Liver (tissue), 9 donors: ENCODE measurements around the gene KLRC2. TPM values are rescaled to one million over a fixed set of nuclear protein-coding genes. Genes with fewer than 3 reads are reported as not detected.

Experiments
- DNase-seq: peaks from one replicate; pipeline ENCODE4 v3.0.0-alpha.2; 2017; ENCODE audit warnings: low spot score
- H3K27ac ChIP-seq, 2 donors: one replicate each; pipeline ENCODE4 v1.7.0; 2013; ENCODE audit warnings: inconsistent platforms in 2 of 2, low read length in 2 of 2, control low read depth in 1 of 2, low read depth in 1 of 2, mild to moderate bottlenecking in 1 of 2
- H3K27me3 ChIP-seq, 4 donors: one replicate each; pipeline versions ENCODE4 v1.6.1 to v1.7.0; 2013; ENCODE audit warnings: low read length in 3 of 4, inconsistent platforms in 1 of 4, mild to moderate bottlenecking in 1 of 4, moderate library complexity in 1 of 4; ENCODE audit not compliant: control insufficient read depth in 4 of 4, insufficient read depth in 4 of 4
- H3K36me3 ChIP-seq, 4 donors: one replicate each; pipeline versions ENCODE4 v1.6.1 to v1.7.0; 2013; ENCODE audit warnings: low read length in 3 of 4, mild to moderate bottlenecking in 3 of 4, low read depth in 1 of 4, moderate library complexity in 1 of 4; ENCODE audit not compliant: control insufficient read depth in 4 of 4, insufficient read depth in 3 of 4
- H3K4me1 ChIP-seq, 4 donors: one replicate each; pipeline versions ENCODE4 v1.6.1 to v1.7.0; 2013; ENCODE audit warnings: low read length in 3 of 4, mild to moderate bottlenecking in 3 of 4, moderate library complexity in 1 of 4; ENCODE audit not compliant: control insufficient read depth in 4 of 4, insufficient read depth in 4 of 4
- H3K4me3 ChIP-seq, 3 donors: one replicate each; pipeline versions ENCODE4 v1.6.1 to v1.7.0; 2013; ENCODE audit warnings: low read length in 3 of 3, control low read depth in 1 of 3, low read depth in 1 of 3, mild to moderate bottlenecking in 1 of 3
- H3K9ac ChIP-seq, 2 donors: one replicate each; pipeline ENCODE4 v1.7.0; 2013; ENCODE audit warnings: low read length in 2 of 2, mild to moderate bottlenecking in 2 of 2, moderate library complexity in 2 of 2, control low read depth in 1 of 2, low read depth in 1 of 2
- H3K9me3 ChIP-seq, 4 donors: one replicate each; pipeline versions ENCODE4 v1.6.1 to v1.7.0; 2013; ENCODE audit warnings: low read length in 3 of 4; ENCODE audit not compliant: control insufficient read depth in 4 of 4
- ATF3 ChIP-seq: IDR thresholded peaks from 2 replicates; pipeline ENCODE4 v1.6.1; 2016; ENCODE audit warnings: antibody characterized with exemption
- CTCF ChIP-seq: fragments of 150-350 bp; IDR thresholded peaks from 2 replicates; pipeline ENCODE4 v1.5.1; 2017; ENCODE audit warnings: improper control_type of control experiment, low read depth, low read length; ENCODE audit not compliant: missing input control
- EGR1 ChIP-seq, 2 donors: IDR thresholded peaks; 2 replicates each; pipeline ENCODE4 v1.6.1; 2016 to 2018; ENCODE audit warnings: antibody characterized with exemption in 2 of 2, low read depth in 2 of 2
- FOXA1 ChIP-seq: IDR thresholded peaks from 2 replicates; pipeline ENCODE4 v1.6.1; 2016; ENCODE audit warnings: antibody characterized with exemption
- FOXA2 ChIP-seq: IDR thresholded peaks from 2 replicates; pipeline ENCODE4 v1.6.1; 2016; ENCODE audit warnings: antibody characterized with exemption
- GABPA ChIP-seq, 2 donors: IDR thresholded peaks in 1 of 2; conservative IDR thresholded peaks in 1 of 2; 2 replicates each; pipeline ENCODE4 v1.6.1; 2016; ENCODE audit warnings: antibody characterized with exemption in 2 of 2, mild to moderate bottlenecking in 1 of 2, moderate library complexity in 1 of 2
- HNF4A ChIP-seq, 2 donors: conservative IDR thresholded peaks; 2 replicates each; pipeline ENCODE4 v1.6.1; 2016; ENCODE audit warnings: antibody characterized with exemption in 2 of 2, mild to moderate bottlenecking in 2 of 2
- HNF4G ChIP-seq: IDR thresholded peaks from 2 replicates; pipeline ENCODE4 v1.6.1; 2016; ENCODE audit warnings: antibody characterized with exemption
- JUND ChIP-seq, 2 donors: IDR thresholded peaks; 2 replicates each; pipeline ENCODE4 v1.6.1; 2016; ENCODE audit warnings: antibody characterized with exemption in 2 of 2
- MAX ChIP-seq: IDR thresholded peaks from 2 replicates; pipeline ENCODE4 v1.6.1; 2016; ENCODE audit warnings: antibody characterized with exemption
- NR2F2 ChIP-seq: IDR thresholded peaks from 2 replicates; pipeline ENCODE4 v1.6.1; 2016; ENCODE audit warnings: antibody characterized with exemption
- RAD21 ChIP-seq, 2 donors: IDR thresholded peaks; 2 replicates each; pipeline ENCODE4 v1.6.1; 2016; ENCODE audit warnings: antibody characterized with exemption in 2 of 2, mild to moderate bottlenecking in 2 of 2
- RXRA ChIP-seq, 2 donors: IDR thresholded peaks; 2 replicates each; pipeline ENCODE4 v1.6.1; 2017 to 2018; ENCODE audit warnings: antibody characterized with exemption in 2 of 2, mild to moderate bottlenecking in 1 of 2
- SP1 ChIP-seq: IDR thresholded peaks from 2 replicates; pipeline ENCODE4 v1.6.1; 2018; ENCODE audit warnings: antibody characterized with exemption, mild to moderate bottlenecking
- TAF1 ChIP-seq: conservative IDR thresholded peaks from 2 replicates; pipeline ENCODE4 v1.6.1; 2016; ENCODE audit warnings: antibody characterized with exemption, mild to moderate bottlenecking
- YY1 ChIP-seq: IDR thresholded peaks from 2 replicates; pipeline ENCODE4 v1.6.1; 2016; ENCODE audit warnings: antibody characterized with exemption, mild to moderate bottlenecking
- ZBTB33 ChIP-seq: IDR thresholded peaks from 2 replicates; pipeline ENCODE4 v1.6.1; 2016; ENCODE audit warnings: antibody characterized with exemption
- WGBS: extraction: QIAGEN DNeasy Blood & Tissue Kit; methylation state at CpG from one replicate; pipeline ENCODE4 v1.1.7; 2013; 5-methylcytosine and 5-hydroxymethylcytosine counted together
- polyA plus RNA-seq, 2 donors: library from polyadenylated mRNA; stranded (reverse) in 1 of 2; unstranded in 1 of 2; fragments of 200-250 nt in 1 of 2; fragments of >200 nt in 1 of 2; fragmentation: Nextera tagmentation in 1 of 2; extraction: Ambion mirVana in 1 of 2; gene quantifications; one replicate each; pipeline versions ENCODE4 v1.2.1 to v1.2.3, GENCODE V29; 2013 to 2015
- total RNA-seq, 2 donors: library from RNA; depleted of rRNA; stranded (reverse); fragments of >200 nt; gene quantifications; one replicate each; pipeline ENCODE4 v1.2.3, GENCODE V29; 2014
- TF ChIP-seq, protein P1 (sequence below): IDR thresholded peaks from 2 replicates; pipeline ENCODE4 v1.6.1; 2016; ENCODE audit warnings: antibody characterized with exemption, mild to moderate bottlenecking
- donor health status: healthy.
- donor health status: healthy.
- donor health status: healthy.
- donor health status: healthy.
- donor health status: healthy.

Gene KLRC2
- total and polyA plus RNA-seq, 4 donors = 0.13 to 1.5 (median 0.28) TPM

DNA sequence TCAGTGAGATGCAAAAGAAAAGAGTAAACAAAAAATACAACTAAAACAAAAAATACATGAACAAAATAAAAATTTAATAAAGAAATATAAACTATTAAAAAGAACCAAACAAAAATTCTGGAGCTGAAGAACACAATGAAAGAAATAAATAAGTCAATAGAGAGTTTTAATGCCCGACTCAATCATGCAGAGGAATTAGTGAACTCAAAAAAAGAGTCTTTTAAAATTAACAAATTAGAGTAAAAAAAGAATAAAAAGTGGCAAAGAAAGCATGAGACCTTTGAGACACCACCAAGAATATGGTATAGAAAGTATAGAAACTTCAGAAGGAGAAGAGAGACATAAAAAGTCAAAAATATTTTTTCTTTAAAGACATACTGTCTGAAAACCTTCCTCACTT lies 20.0 kb upstream of the KLRC2 start:
- Histone ChIP-seq H3K36me3 (no peaks in the 10 kb centered on the region), H3K27me3 (peaks cover 0 to 7% (median 0%) of the 10 kb centered on the region in 4 donors), H3K9ac (no peak overlapping the region), H3K27ac (no peak overlapping the region), H3K9me3 (peaks cover 0 to 4% (median 2%) of the 10 kb centered on the region in 4 donors), H3K4me1 (no peaks in the 10 kb centered on the region), H3K4me3 (no peak overlapping the region)
- 81% methylated on average over 1 of the region's 1 CpG for WGBS
- no peak for DNase-seq
- TF ChIP-seq HNF4A (conservative IDR thresholded peaks at IDR 0.05) = no peak
- no peak for TF ChIP-seq SP1
- TF ChIP-seq EGR1 (IDR thresholded peaks at IDR 0.05; ENCODE audit: low read depth in 2 of 2) = no peak
- TF ChIP-seq JUND (IDR thresholded peaks at IDR 0.05) = no peak
- no peak for TF ChIP-seq NR2F2
- no peak for TF ChIP-seq ZBTB33
- no peak for TF ChIP-seq GABPA (IDR thresholded peaks at IDR 0.05 in 1 of 2, conservative IDR thresholded peaks at IDR 0.05 in 1 of 2)
- TF ChIP-seq TAF1 = no peak
- no peak for TF ChIP-seq RAD21 (IDR thresholded peaks at IDR 0.05)
- TF ChIP-seq, protein P1, sequence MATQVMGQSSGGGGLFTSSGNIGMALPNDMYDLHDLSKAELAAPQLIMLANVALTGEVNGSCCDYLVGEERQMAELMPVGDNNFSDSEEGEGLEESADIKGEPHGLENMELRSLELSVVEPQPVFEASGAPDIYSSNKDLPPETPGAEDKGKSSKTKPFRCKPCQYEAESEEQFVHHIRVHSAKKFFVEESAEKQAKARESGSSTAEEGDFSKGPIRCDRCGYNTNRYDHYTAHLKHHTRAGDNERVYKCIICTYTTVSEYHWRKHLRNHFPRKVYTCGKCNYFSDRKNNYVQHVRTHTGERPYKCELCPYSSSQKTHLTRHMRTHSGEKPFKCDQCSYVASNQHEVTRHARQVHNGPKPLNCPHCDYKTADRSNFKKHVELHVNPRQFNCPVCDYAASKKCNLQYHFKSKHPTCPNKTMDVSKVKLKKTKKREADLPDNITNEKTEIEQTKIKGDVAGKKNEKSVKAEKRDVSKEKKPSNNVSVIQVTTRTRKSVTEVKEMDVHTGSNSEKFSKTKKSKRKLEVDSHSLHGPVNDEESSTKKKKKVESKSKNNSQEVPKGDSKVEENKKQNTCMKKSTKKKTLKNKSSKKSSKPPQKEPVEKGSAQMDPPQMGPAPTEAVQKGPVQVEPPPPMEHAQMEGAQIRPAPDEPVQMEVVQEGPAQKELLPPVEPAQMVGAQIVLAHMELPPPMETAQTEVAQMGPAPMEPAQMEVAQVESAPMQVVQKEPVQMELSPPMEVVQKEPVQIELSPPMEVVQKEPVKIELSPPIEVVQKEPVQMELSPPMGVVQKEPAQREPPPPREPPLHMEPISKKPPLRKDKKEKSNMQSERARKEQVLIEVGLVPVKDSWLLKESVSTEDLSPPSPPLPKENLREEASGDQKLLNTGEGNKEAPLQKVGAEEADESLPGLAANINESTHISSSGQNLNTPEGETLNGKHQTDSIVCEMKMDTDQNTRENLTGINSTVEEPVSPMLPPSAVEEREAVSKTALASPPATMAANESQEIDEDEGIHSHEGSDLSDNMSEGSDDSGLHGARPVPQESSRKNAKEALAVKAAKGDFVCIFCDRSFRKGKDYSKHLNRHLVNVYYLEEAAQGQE = no peak
- no peak for TF ChIP-seq FOXA2
- no peak for TF ChIP-seq YY1
- TF ChIP-seq MAX = no peak
- no peak for TF ChIP-seq CTCF
- no peak for TF ChIP-seq HNF4G
- no peak for TF ChIP-seq ATF3
- TF ChIP-seq FOXA1 = no peak
- TF ChIP-seq RXRA (IDR thresholded peaks at IDR 0.05) = no peak
